CD4-positive, alpha-beta T cell treated with Interleukin-10 for 1 hour (primary cell): ENCODE results near the gene KCTD6.

Experiments used
- DNase-seq: peaks from one replicate; pipeline ENCODE4 v3.0.0-alpha.2; 2020

The KCTD6 gene

GRCh38 chr3:58491506-58492402 is at the start of gene KCTD6:
Gene KCTD6, plus strand, starts transcription at chr3:58492096. Its CDS starts 6,660 bp downstream, at chr3:58498756.
- DNase-seq = peak; percentile 93

- no peak for DNase-seq
These were observed 39.7 kb upstream of the KCTD6 start for GRCh38 chr3:58452176-58452575.

GRCh38 chr3:58459160-58459559 is 32.7 kb upstream of the KCTD6 start:
- DNase-seq = no peak

DNA sequence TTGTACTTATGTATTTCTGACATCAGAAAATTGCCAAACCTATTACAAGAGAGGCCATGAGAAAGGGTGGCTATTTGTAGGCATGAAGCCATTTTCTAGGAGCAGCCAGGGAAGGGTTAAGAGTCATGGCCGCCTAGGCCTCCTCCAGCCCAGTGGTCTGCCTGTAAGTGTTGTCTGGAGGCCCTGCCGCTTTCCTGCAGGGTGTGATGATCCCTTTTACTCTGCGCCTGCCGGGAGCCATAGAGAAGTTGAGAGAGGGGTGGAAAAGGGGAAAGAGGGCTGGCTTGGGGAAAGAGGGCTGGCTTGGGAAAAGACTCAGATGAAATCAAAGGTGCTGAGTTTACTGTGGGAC is 29.1 kb upstream of the KCTD6 start:
- no peak for DNase-seq

DNA sequence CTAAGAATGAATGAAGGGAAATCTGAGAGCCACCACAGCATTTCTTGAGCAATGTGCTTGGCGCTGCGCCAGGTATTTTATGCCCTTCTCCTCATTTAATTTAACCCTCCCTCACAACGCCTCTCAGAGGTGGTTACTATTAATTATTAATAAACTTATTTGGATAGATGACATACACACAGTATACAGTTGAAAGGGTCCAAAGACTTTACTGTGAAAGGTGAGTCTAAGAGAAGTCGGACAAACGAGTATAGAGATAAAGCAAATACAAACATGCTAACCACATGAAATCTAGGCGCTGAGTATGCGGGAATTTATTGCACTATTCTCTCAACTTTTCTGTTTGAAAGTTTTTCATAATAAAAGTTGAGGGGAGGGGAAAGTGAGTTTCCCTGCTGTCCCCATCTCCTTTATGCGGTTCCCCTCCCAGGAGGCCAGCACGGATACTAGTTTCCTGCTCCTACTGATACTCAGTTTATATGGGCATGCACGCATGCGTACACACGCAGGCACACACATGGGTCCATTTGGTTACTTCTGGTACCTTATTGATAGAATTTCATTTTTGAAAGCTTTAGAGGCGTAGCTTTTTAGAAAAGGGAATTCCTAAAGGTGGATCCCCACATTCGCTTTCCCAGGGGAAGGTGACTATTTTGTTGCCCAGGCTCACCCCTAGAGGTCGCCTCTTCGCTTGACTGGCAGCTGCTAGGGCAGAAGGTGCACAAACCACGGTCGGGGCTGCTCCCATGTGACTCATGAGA is 28.5 kb upstream of the KCTD6 start:
- DNase-seq = peak; percentile 72

GRCh38 chr3:58463942-58464271 is 28.0 kb upstream of the KCTD6 start:
- no peak for DNase-seq

GRCh38 chr3:58464866-58465265 is 27.0 kb upstream of the KCTD6 start:
- DNase-seq = no peak

GRCh38 chr3:58466899-58467563 is 24.9 kb upstream of the KCTD6 start:
- DNase-seq = no peak

- no peak for DNase-seq
These were observed 22.8 kb upstream of the KCTD6 start for GRCh38 chr3:58469096-58469495.

- DNase-seq = no peak
These were observed 21.4 kb upstream of the KCTD6 start for GRCh38 chr3:58470363-58471024.

DNA sequence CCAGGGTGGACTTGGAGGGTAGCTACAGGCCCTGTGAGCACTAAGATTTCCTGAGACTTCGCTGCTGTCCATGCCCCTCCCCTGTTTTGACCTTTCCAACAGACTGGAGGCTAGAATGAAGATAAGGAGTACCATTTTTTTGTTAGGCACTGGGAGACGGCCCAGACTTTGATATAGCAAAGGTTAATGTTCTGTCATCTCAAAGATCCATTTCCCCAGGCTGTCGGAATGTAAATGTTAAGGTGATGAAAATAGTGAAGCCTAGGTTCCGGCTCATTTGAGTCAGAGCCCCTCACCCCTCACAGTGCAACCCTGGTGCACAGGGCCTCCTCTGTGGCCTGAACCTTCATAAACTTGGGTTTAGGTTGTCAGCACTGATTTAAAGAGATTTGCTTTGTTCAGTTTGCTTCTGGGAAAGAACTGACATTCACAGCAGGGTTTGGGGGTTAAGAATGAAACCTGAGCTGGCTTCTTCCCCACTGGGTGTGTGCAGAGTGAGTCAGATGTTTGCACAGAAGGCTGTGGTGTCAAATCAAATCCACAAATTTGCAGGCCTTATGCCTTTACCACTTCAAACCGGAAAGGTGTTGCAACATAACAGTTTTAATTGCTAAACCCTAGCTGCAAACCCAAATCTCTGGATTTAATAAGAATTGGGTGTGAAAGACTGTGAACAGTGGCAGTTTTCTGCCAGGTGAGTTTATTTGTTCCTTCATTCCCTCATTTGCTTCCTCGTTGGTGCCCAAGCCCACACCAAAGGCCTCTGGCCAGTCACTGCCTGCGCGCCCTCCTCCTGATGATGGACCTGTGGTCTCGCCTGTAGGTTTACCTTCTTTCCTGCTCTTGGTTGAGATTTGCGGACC is 20.6 kb upstream of the KCTD6 start:
- peak; percentile 48 for DNase-seq

- DNase-seq = no peak
These were observed 18.6 kb upstream of the KCTD6 start for GRCh38 chr3:58473275-58473674.

- no peak for DNase-seq
These were observed 17.5 kb upstream of the KCTD6 start for GRCh38 chr3:58474348-58474911.

DNA sequence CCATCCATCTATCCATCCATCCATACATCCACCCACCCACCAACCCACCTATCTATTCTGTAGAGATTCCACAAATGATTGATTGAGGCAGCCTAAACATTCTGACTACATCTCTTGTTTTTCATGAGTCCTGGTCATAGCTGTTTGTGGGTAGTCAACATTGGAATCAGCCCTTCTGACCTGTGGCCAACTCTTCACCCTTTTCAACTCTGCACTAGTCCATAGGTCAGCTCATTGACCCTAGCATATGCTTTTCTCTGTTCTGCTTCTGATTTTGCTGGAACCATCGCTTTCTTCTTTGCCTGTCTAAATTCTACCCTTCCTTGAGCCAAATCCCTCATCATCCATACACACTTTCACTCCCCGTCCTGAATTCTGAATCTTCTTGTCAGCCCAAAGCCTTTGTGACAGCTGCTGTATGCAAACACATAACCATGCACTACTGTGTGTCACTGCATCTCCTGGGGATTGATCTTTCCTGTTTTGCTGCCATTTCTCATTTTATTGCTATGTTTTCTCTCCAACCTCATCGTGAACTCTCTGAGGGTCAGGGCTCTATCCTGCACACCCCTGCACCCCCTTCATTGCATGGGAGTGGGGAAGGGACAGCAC is 16.8 kb upstream of the KCTD6 start:
- DNase-seq = no peak

GRCh38 chr3:58478781-58479180 is 13.1 kb upstream of the KCTD6 start:
- no peak for DNase-seq

DNA sequence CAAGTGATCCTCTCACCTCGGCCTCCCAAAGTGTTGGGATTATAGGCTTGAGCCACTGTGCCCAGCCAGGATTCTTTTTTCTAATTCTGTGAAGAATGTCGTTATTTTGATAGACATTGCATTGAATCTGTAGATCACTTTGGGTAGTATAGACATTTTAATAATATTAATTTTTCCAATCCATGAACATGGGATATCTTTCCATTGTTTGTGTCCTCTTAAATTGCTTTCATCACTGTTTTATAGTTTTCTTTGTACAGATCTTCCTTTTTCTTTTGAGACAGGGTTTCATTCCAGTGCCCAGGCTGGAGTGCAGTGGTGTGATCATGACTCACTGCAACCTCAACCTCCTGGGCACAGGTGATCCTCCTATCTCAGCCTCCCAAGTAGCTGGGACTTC is 11.6 kb upstream of the KCTD6 start:
- no peak for DNase-seq

DNA sequence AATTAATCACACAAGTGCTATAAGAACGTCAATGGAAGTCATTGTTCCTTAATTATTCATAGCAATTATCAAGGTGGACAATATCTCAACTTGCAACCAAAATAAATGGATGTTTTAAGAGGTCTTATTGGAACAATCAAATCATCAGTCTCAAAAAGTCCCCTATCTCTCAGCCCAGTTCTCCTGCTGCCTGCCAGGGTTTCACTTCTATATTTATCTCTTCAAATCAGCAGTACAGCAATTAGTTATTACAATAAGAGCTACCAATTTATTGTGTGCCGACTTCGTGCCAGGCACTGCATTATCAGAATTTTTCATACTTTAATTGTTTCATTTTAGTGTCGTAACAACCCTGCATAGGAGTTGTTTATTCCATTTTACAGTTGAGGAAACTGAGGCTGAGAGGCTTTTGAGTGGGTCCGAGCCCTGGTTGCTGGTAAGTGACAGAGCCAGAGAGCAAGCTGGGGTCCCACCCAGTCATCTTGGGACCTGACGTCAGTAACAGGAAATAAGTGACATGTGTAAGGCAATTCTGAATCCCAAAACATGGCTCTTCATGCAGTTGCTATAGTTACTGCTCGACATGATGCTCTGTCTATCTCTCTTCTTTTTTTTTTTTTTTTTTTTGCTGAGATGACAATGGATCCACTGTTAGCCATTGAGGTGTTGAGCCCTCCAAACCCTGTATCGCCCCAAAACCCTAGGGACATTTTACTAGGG is 8.8 kb upstream of the KCTD6 start:
- no peak for DNase-seq

DNA sequence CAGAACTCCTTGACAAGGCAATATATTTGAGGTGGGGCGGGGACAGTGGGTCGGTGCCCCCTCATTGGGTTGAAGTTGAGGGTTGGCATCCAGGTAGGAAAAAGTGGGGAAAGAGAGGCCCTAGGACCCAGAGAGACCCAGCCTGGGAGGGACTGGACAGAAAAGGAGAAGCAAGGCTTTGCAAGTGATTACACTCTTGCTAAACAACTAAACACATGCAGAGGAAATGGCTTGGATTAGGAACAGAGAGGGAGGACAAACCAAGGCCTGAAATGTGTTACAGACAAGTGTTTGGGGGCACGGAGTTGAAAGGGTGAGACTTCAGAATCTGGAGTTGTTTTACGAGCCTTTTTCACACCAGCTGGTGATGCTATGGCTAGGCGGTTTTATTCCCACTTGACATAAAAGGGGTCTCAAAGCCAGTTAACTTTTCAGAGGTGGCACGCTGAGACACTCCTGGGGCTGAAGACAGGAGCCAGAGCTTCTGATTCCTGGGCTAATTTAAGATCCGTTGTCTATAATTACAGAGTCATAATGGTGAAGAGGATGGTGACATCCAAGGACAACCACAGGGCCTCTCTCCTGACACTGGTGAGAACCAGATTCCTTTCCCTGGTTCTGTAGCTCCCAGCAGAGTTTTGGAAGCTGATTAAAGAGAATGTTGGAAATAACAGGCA is 7.7 kb upstream of the KCTD6 start:
- DNase-seq = no peak

- no peak for DNase-seq
These were observed 7.2 kb upstream of the KCTD6 start for GRCh38 chr3:58484722-58485069.

- DNase-seq = no peak
These were observed 6.0 kb upstream of the KCTD6 start for GRCh38 chr3:58485801-58486435.
